WTC11 (cell line): Measurements from ENCODE around the gene ST6GALNAC3.

Experiments
- CREB1 ChIP-seq: sonication (generic); formaldehyde crosslinking; IDR thresholded peaks from 2 replicates; pipeline ENCODE4 v1.8.0; 2023; ENCODE audit warnings: mild to moderate bottlenecking, missing genetic modification reagents
- CTCF ChIP-seq: fragments of 200-600 bp; IDR thresholded peaks from 2 replicates; pipeline ENCODE4 v1.8.0; 2022; ENCODE audit warnings: antibody characterized with exemption
- EMX1 ChIP-seq: fragments of 250-450 bp; sonication (Bioruptor Pico); IDR thresholded peaks from 2 replicates; pipeline ENCODE4 v1.8.0; 2021; ENCODE audit warnings: mild to moderate bottlenecking
- ESRRA ChIP-seq: sonication (generic); formaldehyde crosslinking; IDR thresholded peaks from 2 replicates; pipeline ENCODE4 v1.8.1; 2022; ENCODE audit warnings: mild to moderate bottlenecking, missing genetic modification reagents, borderline replicate concordance
- GABPB1 ChIP-seq: sonication (generic); formaldehyde crosslinking; IDR thresholded peaks from 2 replicates; pipeline ENCODE4 v1.8.1; 2023; ENCODE audit warnings: mild to moderate bottlenecking, missing genetic modification reagents
- GTF2I ChIP-seq: fragments of 250-450 bp; sonication (Bioruptor Pico); conservative IDR thresholded peaks from 2 replicates; pipeline ENCODE4 v1.4.0; 2021; ENCODE audit warnings: mild to moderate bottlenecking
- JUN ChIP-seq: sonication (generic); formaldehyde crosslinking; IDR thresholded peaks from 2 replicates; pipeline ENCODE4 v1.8.0; 2023; ENCODE audit warnings: mild to moderate bottlenecking, missing genetic modification reagents
- MLX ChIP-seq: sonication (generic); formaldehyde crosslinking; IDR thresholded peaks from 2 replicates; pipeline ENCODE4 v1.8.1; 2023; ENCODE audit warnings: mild to moderate bottlenecking, missing genetic modification reagents, moderate library complexity
- NR1H2 ChIP-seq: sonication (generic); formaldehyde crosslinking; IDR thresholded peaks from 2 replicates; pipeline ENCODE4 v1.9.0; 2021; ENCODE audit warnings: mild to moderate bottlenecking, moderate library complexity, missing genetic modification reagents
- NR3C1 ChIP-seq: sonication (generic); formaldehyde crosslinking; conservative IDR thresholded peaks from 2 replicates; pipeline ENCODE4 v1.8.1; 2023; ENCODE audit warnings: low read depth, mild to moderate bottlenecking, missing genetic modification reagents
- ZBTB43 ChIP-seq: sonication (generic); formaldehyde crosslinking; IDR thresholded peaks from 2 replicates; pipeline ENCODE4 v1.8.1; 2023; ENCODE audit warnings: mild to moderate bottlenecking, missing genetic modification reagents
- ZNF263 ChIP-seq: sonication (generic); formaldehyde crosslinking; IDR thresholded peaks from 2 replicates; pipeline ENCODE4 v1.8.1; 2022; ENCODE audit warnings: low read depth, mild to moderate bottlenecking, moderate library complexity, missing genetic modification reagents
- ZNF532 ChIP-seq: fragments of 250-450 bp; sonication (Bioruptor Pico); IDR thresholded peaks from 2 replicates; pipeline ENCODE4 v1.9.0; 2021; ENCODE audit warnings: mild to moderate bottlenecking, borderline replicate concordance

- TF ChIP-seq ZNF532 (CRISPR knock-in tag) = no peak
- no peak for TF ChIP-seq CTCF
- TF ChIP-seq ESRRA = no peak
- TF ChIP-seq NR1H2 (CRISPR knock-in tag) = no peak
- no peak for TF ChIP-seq GABPB1
- TF ChIP-seq ZBTB43 (CRISPR knock-in tag) = no peak
- no peak for TF ChIP-seq ZNF263
- TF ChIP-seq JUN = no peak
- no peak for TF ChIP-seq EMX1 (CRISPR knock-in tag)
- no peak for TF ChIP-seq NR3C1 (CRISPR knock-in tag)
- TF ChIP-seq CREB1 = no peak
- TF ChIP-seq MLX (CRISPR knock-in tag) = no peak
- no peak for TF ChIP-seq GTF2I
Observed at GRCh38 chr1:76542359-76542758, 467.8 kb downstream of the ST6GALNAC3 start.
